ENCODE data around the gene PLXNA4.

PLXNA4 gene

DNA sequence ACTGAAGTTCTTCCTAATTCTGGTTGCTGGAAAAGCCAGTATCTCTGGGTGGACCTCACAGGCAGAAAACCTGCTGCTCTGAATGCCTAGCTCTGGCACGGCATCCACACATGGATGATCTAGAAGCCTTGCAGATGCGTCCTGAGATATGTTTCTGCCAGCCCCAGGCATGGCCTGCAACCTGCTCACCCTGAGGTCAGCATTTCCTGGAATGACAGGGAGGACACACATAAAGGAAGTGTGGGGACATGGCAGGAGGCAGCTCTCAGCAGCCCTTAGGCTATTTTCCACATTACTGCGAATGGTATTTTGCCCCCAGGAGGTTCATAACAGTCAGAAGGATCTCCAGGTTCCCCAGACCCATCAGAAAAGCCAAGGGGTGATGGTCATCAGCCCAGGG lies 23.2 kb downstream of the PLXNA4 start:
- no peak for TF ChIP-seq POLR2AphosphoS5 (IDR thresholded peaks at IDR 0.05; ENCODE audit: low read depth, low read length)
- no peak for TF ChIP-seq TAF1 (IDR thresholded peaks at IDR 0.05; ENCODE audit: borderline replicate concordance, insufficient read depth, low read length)
- TF ChIP-seq, protein P1, sequence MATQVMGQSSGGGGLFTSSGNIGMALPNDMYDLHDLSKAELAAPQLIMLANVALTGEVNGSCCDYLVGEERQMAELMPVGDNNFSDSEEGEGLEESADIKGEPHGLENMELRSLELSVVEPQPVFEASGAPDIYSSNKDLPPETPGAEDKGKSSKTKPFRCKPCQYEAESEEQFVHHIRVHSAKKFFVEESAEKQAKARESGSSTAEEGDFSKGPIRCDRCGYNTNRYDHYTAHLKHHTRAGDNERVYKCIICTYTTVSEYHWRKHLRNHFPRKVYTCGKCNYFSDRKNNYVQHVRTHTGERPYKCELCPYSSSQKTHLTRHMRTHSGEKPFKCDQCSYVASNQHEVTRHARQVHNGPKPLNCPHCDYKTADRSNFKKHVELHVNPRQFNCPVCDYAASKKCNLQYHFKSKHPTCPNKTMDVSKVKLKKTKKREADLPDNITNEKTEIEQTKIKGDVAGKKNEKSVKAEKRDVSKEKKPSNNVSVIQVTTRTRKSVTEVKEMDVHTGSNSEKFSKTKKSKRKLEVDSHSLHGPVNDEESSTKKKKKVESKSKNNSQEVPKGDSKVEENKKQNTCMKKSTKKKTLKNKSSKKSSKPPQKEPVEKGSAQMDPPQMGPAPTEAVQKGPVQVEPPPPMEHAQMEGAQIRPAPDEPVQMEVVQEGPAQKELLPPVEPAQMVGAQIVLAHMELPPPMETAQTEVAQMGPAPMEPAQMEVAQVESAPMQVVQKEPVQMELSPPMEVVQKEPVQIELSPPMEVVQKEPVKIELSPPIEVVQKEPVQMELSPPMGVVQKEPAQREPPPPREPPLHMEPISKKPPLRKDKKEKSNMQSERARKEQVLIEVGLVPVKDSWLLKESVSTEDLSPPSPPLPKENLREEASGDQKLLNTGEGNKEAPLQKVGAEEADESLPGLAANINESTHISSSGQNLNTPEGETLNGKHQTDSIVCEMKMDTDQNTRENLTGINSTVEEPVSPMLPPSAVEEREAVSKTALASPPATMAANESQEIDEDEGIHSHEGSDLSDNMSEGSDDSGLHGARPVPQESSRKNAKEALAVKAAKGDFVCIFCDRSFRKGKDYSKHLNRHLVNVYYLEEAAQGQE (IDR thresholded peaks at IDR 0.05; ENCODE audit: insufficient read depth in 1 of 2, low read depth in 2 of 2, low read length in 2 of 2): no peak
- TF ChIP-seq SIN3A (IDR thresholded peaks at IDR 0.05; ENCODE audit: borderline replicate concordance, insufficient read depth, low read length): no peak
- no peak for TF ChIP-seq FOXP2 (optimal IDR thresholded peaks at IDR 0.05; ENCODE audit: borderline replicate concordance, extremely low read depth, extremely low read length, insufficient read depth)

DNA sequence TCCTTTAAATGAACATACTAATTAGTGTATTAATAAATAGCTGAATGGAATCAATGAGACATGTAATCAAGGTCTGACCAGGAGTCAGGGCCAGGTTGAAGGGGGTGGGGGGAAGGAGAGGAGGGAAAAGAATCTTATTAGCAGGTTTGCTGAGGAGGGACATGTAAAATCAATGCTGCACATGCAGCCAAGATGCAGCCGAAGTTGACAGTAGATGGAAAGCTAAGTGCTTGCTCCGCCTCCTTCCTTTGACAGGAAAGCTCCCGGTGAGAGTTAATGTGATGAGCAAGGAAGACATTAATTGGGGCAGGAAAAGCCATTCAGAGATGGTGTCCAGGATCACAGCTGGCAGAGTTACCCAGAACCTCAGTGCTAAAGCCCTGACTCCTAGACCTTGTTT lies 24.4 kb downstream of the PLXNA4 start:
- TF ChIP-seq, protein P1 (IDR thresholded peaks at IDR 0.05; ENCODE audit: insufficient read depth in 1 of 2, low read depth in 2 of 2, low read length in 2 of 2): peak in 1 of 2 experiments; percentile 48; a peak in 1 of 4 replicates
- no peak for TF ChIP-seq POLR2AphosphoS5 (IDR thresholded peaks at IDR 0.05; ENCODE audit: low read depth, low read length)
- TF ChIP-seq SIN3A (IDR thresholded peaks at IDR 0.05; ENCODE audit: borderline replicate concordance, insufficient read depth, low read length): peak; percentile 57; the same call in 1 of the 2 replicates
- TF ChIP-seq TAF1 (IDR thresholded peaks at IDR 0.05; ENCODE audit: borderline replicate concordance, insufficient read depth, low read length): no peak

DNA sequence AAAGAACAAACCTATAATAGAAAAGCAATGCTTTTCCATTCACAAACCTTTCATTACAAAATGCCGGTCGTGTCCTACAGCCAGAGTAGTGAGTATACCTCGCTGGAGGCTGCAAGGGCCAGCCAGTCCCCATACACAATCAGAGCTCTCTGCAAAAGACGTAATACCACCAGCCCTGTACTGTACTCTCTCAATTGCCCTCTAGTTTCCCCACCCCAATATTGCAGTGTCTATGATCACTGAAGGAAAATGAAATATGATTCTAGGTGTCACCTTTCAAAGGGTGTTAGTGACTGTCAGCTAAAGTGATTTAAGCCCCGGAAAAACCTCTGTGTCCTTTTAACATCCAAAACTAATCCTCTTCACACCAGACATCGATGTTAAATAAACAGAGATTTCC lies 24.8 kb downstream of the PLXNA4 start:
- TF ChIP-seq POLR2AphosphoS5 (IDR thresholded peaks at IDR 0.05; ENCODE audit: low read depth, low read length) (no peak), FOXP2 (optimal IDR thresholded peaks at IDR 0.05; ENCODE audit: borderline replicate concordance, extremely low read depth, extremely low read length, insufficient read depth) (no peak), TAF1 (IDR thresholded peaks at IDR 0.05; ENCODE audit: borderline replicate concordance, insufficient read depth, low read length) (no peak), SIN3A (IDR thresholded peaks at IDR 0.05; ENCODE audit: borderline replicate concordance, insufficient read depth, low read length) (no peak)
- TF ChIP-seq, protein P1 (IDR thresholded peaks at IDR 0.05; ENCODE audit: insufficient read depth in 1 of 2, low read depth in 2 of 2, low read length in 2 of 2): no peak

DNA sequence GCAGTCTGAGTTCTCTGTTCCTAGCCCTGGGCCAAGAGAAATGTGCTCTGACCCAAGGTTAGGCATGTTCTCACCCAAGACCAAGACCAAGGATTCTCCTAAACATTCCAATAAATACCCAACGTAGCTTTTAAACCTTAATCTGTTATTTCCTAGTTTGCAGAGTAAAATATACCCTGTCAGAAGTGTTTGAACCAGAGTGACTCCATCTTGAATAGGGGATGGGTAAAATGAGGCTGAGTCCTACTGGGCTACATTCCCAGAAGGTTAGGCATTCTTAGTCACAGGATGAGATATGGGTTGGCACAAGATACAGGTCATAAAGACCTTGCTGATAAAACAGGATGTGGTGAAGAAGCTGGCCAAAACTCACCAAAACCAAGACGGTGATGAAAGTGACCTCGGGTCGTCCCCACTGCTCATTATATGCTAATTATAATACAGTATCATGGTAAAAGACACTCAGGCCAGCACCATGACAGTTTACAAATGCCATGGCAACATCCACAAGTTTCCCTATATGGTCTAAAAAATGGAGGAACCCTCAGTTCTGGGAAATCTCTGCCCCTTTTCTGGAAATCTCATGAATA lies 27.7 kb downstream of the PLXNA4 start:
- TF ChIP-seq FOXP2 (optimal IDR thresholded peaks at IDR 0.05; ENCODE audit: borderline replicate concordance, extremely low read depth, extremely low read length, insufficient read depth): no peak
- no peak for TF ChIP-seq SIN3A (IDR thresholded peaks at IDR 0.05; ENCODE audit: borderline replicate concordance, insufficient read depth, low read length)
- no peak for TF ChIP-seq TAF1 (IDR thresholded peaks at IDR 0.05; ENCODE audit: borderline replicate concordance, insufficient read depth, low read length)
- TF ChIP-seq, protein P1 (IDR thresholded peaks at IDR 0.05; ENCODE audit: insufficient read depth in 1 of 2, low read depth in 2 of 2, low read length in 2 of 2): no peak
- TF ChIP-seq POLR2AphosphoS5 (IDR thresholded peaks at IDR 0.05; ENCODE audit: low read depth, low read length): no peak

DNA sequence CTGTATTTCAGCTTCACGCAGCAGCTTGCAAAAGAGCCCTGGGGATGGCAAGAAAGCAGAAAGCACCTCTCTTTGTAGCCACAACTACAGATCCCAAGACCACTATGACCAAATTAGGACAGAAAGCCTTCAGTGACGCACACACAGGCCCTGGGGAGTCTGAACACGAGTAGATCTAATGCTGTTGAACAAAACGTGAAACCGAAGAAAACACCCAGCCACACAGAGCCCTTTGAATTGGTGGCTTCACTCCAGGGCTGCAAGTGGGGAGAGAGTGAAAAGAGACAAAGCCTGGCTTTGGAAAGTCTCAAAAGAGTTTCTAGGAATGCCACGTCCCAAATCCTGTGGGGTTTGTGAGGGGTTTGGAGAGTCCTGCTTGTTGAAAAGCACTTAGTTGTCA lies 28.4 kb downstream of the PLXNA4 start:
- TF ChIP-seq FOXP2 (optimal IDR thresholded peaks at IDR 0.05; ENCODE audit: borderline replicate concordance, extremely low read depth, extremely low read length, insufficient read depth): no peak
- no peak for TF ChIP-seq SIN3A (IDR thresholded peaks at IDR 0.05; ENCODE audit: borderline replicate concordance, insufficient read depth, low read length)
- TF ChIP-seq POLR2AphosphoS5 (IDR thresholded peaks at IDR 0.05; ENCODE audit: low read depth, low read length): no peak
- TF ChIP-seq, protein P1 (IDR thresholded peaks at IDR 0.05; ENCODE audit: insufficient read depth in 1 of 2, low read depth in 2 of 2, low read length in 2 of 2): no peak
- no peak for TF ChIP-seq TAF1 (IDR thresholded peaks at IDR 0.05; ENCODE audit: borderline replicate concordance, insufficient read depth, low read length)
